ENCODE results near the gene LRRC49.

- no peak for TF ChIP-seq HES2 (IDR thresholded peaks at IDR 0.05)
- no peak for TF ChIP-seq CTCF (IDR thresholded peaks at IDR 0.05)
- TF ChIP-seq HOXB13 (CRISPR knock-in tag; IDR thresholded peaks at IDR 0.05; ENCODE audit: low read depth): no peak
- no peak for TF ChIP-seq POLR2A (IDR thresholded peaks at IDR 0.05; ENCODE audit: low read length)
- no peak for TF ChIP-seq MYC (IDR thresholded peaks at IDR 0.05; ENCODE audit: borderline replicate concordance, low read length)
- no peak for TF ChIP-seq JUN (IDR thresholded peaks at IDR 0.05)
- TF ChIP-seq SMC3 (IDR thresholded peaks at IDR 0.05): no peak
- TF ChIP-seq CHD4 (IDR thresholded peaks at IDR 0.05; ENCODE audit: borderline replicate concordance): no peak
Observed at GRCh38 chr15:70870051-70870450, 22.6 kb upstream of the LRRC49 start.

Measured in A549 (cell line).